Upper lobe of left lung (tissue), 4 donors: ENCODE measurements around the gene IQCN.

ENCODE experiments used
- CTCF ChIP-seq, 6 experiments: fragments of 450-650 bp in 4 of 6; fragments of 200-600 bp in 2 of 6; sonication (generic) in 2 of 6; IDR thresholded peaks; one replicate each; pipeline ENCODE4 v1.5.1; 2016 to 2019; ENCODE audit warnings: antibody characterized with exemption in 6 of 6
- POLR2A ChIP-seq, 4 donors: fragments of 450-650 bp; IDR thresholded peaks; one replicate each; pipeline ENCODE4 v1.5.1; 2016 to 2017; ENCODE audit warnings: antibody characterized with exemption in 4 of 4, mild to moderate bottlenecking in 2 of 4

GRCh38 chr19:18239303-18239702 lies 34.9 kb downstream of the IQCN start:
- TF ChIP-seq CTCF (IDR thresholded peaks at IDR 0.05) (no peak), POLR2A (IDR thresholded peaks at IDR 0.05) (no peak)
